IPS-18c (cell line): Measurements from ENCODE around the gene TRAFD1.

ENCODE experiments used
- H3K4me3 ChIP-seq: 2 replicates; pipeline ENCODE4 v1.7.0; 2013; ENCODE audit warnings: low read depth, mild to moderate bottlenecking, low read length, moderate library complexity; ENCODE audit not compliant: insufficient read depth
- H3K9me3 ChIP-seq: one replicate; pipeline ENCODE4 v1.6.1; 2013; ENCODE audit warnings: mild to moderate bottlenecking, low read length, moderate library complexity; ENCODE audit not compliant: control insufficient read depth, insufficient read depth

TRAFD1 gene

GRCh38 chr12:112182499-112182898 is 57.1 kb downstream of the TRAFD1 start:
- Histone ChIP-seq H3K4me3 (no peak overlapping the region), H3K9me3 (no peaks in the 10 kb centered on the region)

- no peak overlapping the region for H3K4me3 ChIP-seq
- H3K9me3 ChIP-seq = no peaks in the 10 kb centered on the region
Observed at GRCh38 chr12:112183141-112184021, 58.0 kb downstream of the TRAFD1 start.

- no peak overlapping the region; the same call in 1 of the 2 replicates for H3K4me3 ChIP-seq
- H3K9me3 ChIP-seq = no peaks in the 10 kb centered on the region
Observed at GRCh38 chr12:112184056-112184887, 58.9 kb downstream of the TRAFD1 start.

GRCh38 chr12:112185093-112185923 is 59.9 kb downstream of the TRAFD1 start:
- Histone ChIP-seq H3K4me3 (no peak overlapping the region), H3K9me3 (no peaks in the 10 kb centered on the region)

- no peaks in the 10 kb centered on the region for H3K9me3 ChIP-seq
- H3K4me3 ChIP-seq = no peak overlapping the region
Observed at GRCh38 chr12:112188130-112188830, 62.9 kb downstream of the TRAFD1 start.

- Histone ChIP-seq H3K9me3 (no peaks in the 10 kb centered on the region), H3K4me3 (no peak overlapping the region)
Observed at GRCh38 chr12:112190231-112191025, 65.1 kb downstream of the TRAFD1 start.

- no peaks in the 10 kb centered on the region for H3K9me3 ChIP-seq
- no peak overlapping the region for H3K4me3 ChIP-seq
Observed at GRCh38 chr12:112191201-112191600, 65.8 kb downstream of the TRAFD1 start.

- no peaks in the 10 kb centered on the region for H3K9me3 ChIP-seq
Observed at GRCh38 chr12:112191840-112192321, 66.5 kb downstream of the TRAFD1 start.

GRCh38 chr12:112192475-112192874 is 67.1 kb downstream of the TRAFD1 start:
- H3K4me3 ChIP-seq = no peak overlapping the region

More at GRCh38 chr12:112191840-112192321, 66.5 kb downstream of the TRAFD1 start:
- no peak overlapping the region for H3K4me3 ChIP-seq

GRCh38 chr12:112194601-112195247 is 69.4 kb downstream of the TRAFD1 start:
- Histone ChIP-seq H3K4me3 (no peak overlapping the region), H3K9me3 (no peaks in the 10 kb centered on the region)

More at GRCh38 chr12:112192475-112192874, 67.1 kb downstream of the TRAFD1 start:
- no peaks in the 10 kb centered on the region for H3K9me3 ChIP-seq

GRCh38 chr12:112196196-112196875 is 71.0 kb downstream of the TRAFD1 start:
- Histone ChIP-seq H3K4me3 (no peak overlapping the region), H3K9me3 (no peaks in the 10 kb centered on the region)

- no peak overlapping the region for H3K4me3 ChIP-seq
- no peaks in the 10 kb centered on the region for H3K9me3 ChIP-seq
Observed at GRCh38 chr12:112198120-112198733, 72.9 kb downstream of the TRAFD1 start.

- H3K9me3 ChIP-seq = no peaks in the 10 kb centered on the region
Observed at GRCh38 chr12:112199136-112199535, 73.8 kb downstream of the TRAFD1 start.

More at GRCh38 chr12:112199136-112199535, 73.8 kb downstream of the TRAFD1 start:
- H3K4me3 ChIP-seq = no peak overlapping the region
